CD14-positive monocyte (primary cell): ENCODE results near the gene SERPINB1. TPM values are rescaled to one million over a fixed set of nuclear protein-coding genes. Genes with fewer than 3 reads are reported as not detected.

ENCODE experiments used
- DNase-seq, 3 donors: peaks; one replicate each; pipeline ENCODE4 v3.0.0-alpha.2; 2011 to 2022
- H2AFZ ChIP-seq: 2 replicates; pipeline ENCODE4 v1.6.0; 2012; ENCODE audit warnings: mild to moderate bottlenecking, low read depth, low read length, inconsistent platforms; ENCODE audit not compliant: insufficient read depth, poor library complexity, severe bottlenecking
- H3K27ac ChIP-seq, 2 donors: 1 replicate in 1 of 2; 2 replicates in 1 of 2; pipeline ENCODE4 v1.5.1; 2012 to 2013; ENCODE audit warnings: low read length in 2 of 2, control low read depth in 1 of 2, inconsistent platforms in 1 of 2, low read depth in 1 of 2, mild to moderate bottlenecking in 1 of 2
- H3K27me3 ChIP-seq, 2 donors: one replicate each; pipeline versions ENCODE4 v1.6.0 to v1.6.1; 2011 to 2013; ENCODE audit warnings: low read length in 2 of 2; ENCODE audit not compliant: control insufficient read depth in 2 of 2, insufficient read depth in 2 of 2
- H3K36me3 ChIP-seq, 2 donors: replicated peaks in 1 of 2; 1 replicate in 1 of 2; 2 replicates in 1 of 2; pipeline versions ENCODE4 v1.5.1 to v1.6.1; 2012 to 2013; ENCODE audit warnings: low read length in 2 of 2, control low read depth in 1 of 2, inconsistent platforms in 1 of 2, mild to moderate bottlenecking in 1 of 2; ENCODE audit not compliant: insufficient read depth in 2 of 2, control insufficient read depth in 1 of 2
- H3K4me1 ChIP-seq, 2 donors: 1 replicate in 1 of 2; 2 replicates in 1 of 2; pipeline versions ENCODE4 v1.5.1 to v1.6.1; 2012 to 2013; ENCODE audit warnings: low read length in 2 of 2, control low read depth in 1 of 2, inconsistent platforms in 1 of 2, mild to moderate bottlenecking in 1 of 2, moderate library complexity in 1 of 2; ENCODE audit not compliant: insufficient read depth in 2 of 2, control insufficient read depth in 1 of 2
- H3K4me2 ChIP-seq: replicated peaks from 2 replicates; pipeline ENCODE3; 2012; ENCODE audit warnings: low read length, moderate library complexity, mild to moderate bottlenecking; ENCODE audit not compliant: poor library complexity, severe bottlenecking; ENCODE audit errors: extremely low read depth
- H3K4me3 ChIP-seq, 3 experiments: fragments of 200-600 bp in 1 of 3; sonication (generic) in 1 of 3; replicated peaks in 1 of 3; 1 replicate in 2 of 3; 2 replicates in 1 of 3; pipeline ENCODE4 v1.5.1; 2011 to 2013; ENCODE audit warnings: low read length in 3 of 3, mild to moderate bottlenecking in 3 of 3, control low read depth in 2 of 3, low read depth in 2 of 3, inconsistent platforms in 1 of 3, moderate library complexity in 1 of 3
- H3K79me2 ChIP-seq: 2 replicates; pipeline ENCODE4 v1.6.0; 2012; ENCODE audit warnings: mild to moderate bottlenecking, control low read depth, inconsistent platforms, low read length, moderate library complexity; ENCODE audit not compliant: insufficient read depth
- H3K9ac ChIP-seq: 2 replicates; pipeline ENCODE4 v1.6.0; 2017; ENCODE audit warnings: low read length, mild to moderate bottlenecking; ENCODE audit not compliant: insufficient read depth, poor library complexity, severe bottlenecking
- H3K9me3 ChIP-seq, 2 donors: replicated peaks in 1 of 2; 1 replicate in 1 of 2; 2 replicates in 1 of 2; pipeline versions ENCODE4 v1.5.1 to v1.6.1; 2012 to 2013; ENCODE audit warnings: low read length in 2 of 2, control low read depth in 1 of 2; ENCODE audit not compliant: control insufficient read depth in 1 of 2, insufficient read depth in 1 of 2
- H4K20me1 ChIP-seq: 2 replicates; pipeline ENCODE4 v1.6.0; 2012; ENCODE audit warnings: mild to moderate bottlenecking, low read length, control low read depth, moderate library complexity; ENCODE audit not compliant: insufficient read depth
- H3K27ac Mint-ChIP-seq, 7 donors: one replicate each; pipeline ENCODE4 v1.8.0; 2020; ENCODE audit warnings: mild to moderate bottlenecking in 7 of 7, mixed read lengths in 7 of 7, moderate library complexity in 6 of 7, inconsistent platforms in 2 of 7
- H3K27me3 Mint-ChIP-seq, 3 donors: one replicate each; pipeline ENCODE4 v1.8.0; 2021 to 2022; ENCODE audit warnings: low read depth in 3 of 3, mild to moderate bottlenecking in 3 of 3, mixed read lengths in 3 of 3, moderate library complexity in 3 of 3, inconsistent platforms in 1 of 3
- H3K36me3 Mint-ChIP-seq, 2 donors: one replicate each; pipeline ENCODE4 v1.8.0; 2020; ENCODE audit warnings: mixed read lengths in 2 of 2, inconsistent platforms in 1 of 2, mild to moderate bottlenecking in 1 of 2
- H3K4me1 Mint-ChIP-seq: one replicate; pipeline ENCODE4 v1.8.0; 2020; ENCODE audit warnings: mild to moderate bottlenecking, mixed read lengths
- H3K4me3 Mint-ChIP-seq, 2 donors: one replicate each; pipeline ENCODE4 v1.8.0; 2020; ENCODE audit warnings: mild to moderate bottlenecking in 2 of 2, mixed read lengths in 2 of 2, moderate library complexity in 1 of 2
- H3K9me3 Mint-ChIP-seq, 7 donors: one replicate each; pipeline ENCODE4 v1.8.0; 2020 to 2022; ENCODE audit warnings: mixed read lengths in 7 of 7, mild to moderate bottlenecking in 6 of 7, moderate library complexity in 6 of 7, inconsistent platforms in 2 of 7
- CTCF ChIP-seq: fragments of 200-600 bp; IDR thresholded peaks from one replicate; pipeline ENCODE4 v1.8.0; 2022; ENCODE audit warnings: antibody characterized with exemption, mild to moderate bottlenecking
- WGBS: methylation state at CpG from one replicate; pipeline ENCODE4 v1.1.5; 2013; ENCODE audit warnings: missing lambda C conversion rate; ENCODE audit not compliant: insufficient coverage; 5-methylcytosine and 5-hydroxymethylcytosine counted together
- intact Hi-C, 2 donors: fragments of 100-400 bp; cut with micrococcal nuclease; formaldehyde crosslinking; loops; one replicate each; pipeline versions ENCODE4 v1.15.0 to v1.15.1; 2023
- polyA plus RNA-seq, 3 donors: library from polyadenylated mRNA; depleted of rRNA in 1 of 3; unstranded in 2 of 3; stranded (reverse) in 1 of 3; fragments of 300-500 nt in 2 of 3; fragments of >200 nt in 1 of 3; fragmentation: Illumina TruSeq in 2 of 3; gene quantifications; 1 replicate in 2 of 3; 2 replicates in 1 of 3; pipeline ENCODE4 v1.2.3, GENCODE V29; 2012 to 2021

Gene SERPINB1
- polyA plus RNA-seq, 3 donors: 126 to 307 (median 306) TPM

- Histone ChIP-seq H3K9me3 (no peaks in the 10 kb centered on the region), H3K4me1 (peaks cover 33 to 49% of the 10 kb centered on the region in 2 donors), H3K4me3 (no peak overlapping the region), H3K36me3 (no peaks in the 10 kb centered on the region), H3K79me2 (no peaks in the 10 kb centered on the region), H3K9ac (no peak overlapping the region), H4K20me1 (no peaks in the 10 kb centered on the region), H3K27me3 (no peaks in the 10 kb centered on the region), H3K4me2 (no peak overlapping the region), H2AFZ (no peak overlapping the region), H3K27ac (no peak overlapping the region)
- peaks cover under 1 to 7% (median 6%) of the 10 kb centered on the region in 7 donors for H3K9me3 Mint-ChIP-seq
- intact Hi-C loops: no loop called here
- peaks cover 41% of the 10 kb centered on the region for H3K4me1 Mint-ChIP-seq
- H3K27me3 Mint-ChIP-seq: peaks cover 0 to 3% (median 1%) of the 10 kb centered on the region in 3 donors
- no peak for DNase-seq
- H3K4me3 Mint-ChIP-seq: no peak overlapping the region
- no peak overlapping the region for H3K27ac Mint-ChIP-seq
- H3K36me3 Mint-ChIP-seq: peaks cover 3 to 5% of the 10 kb centered on the region in 2 donors
- 100% methylated on average over 2 of the region's 7 CpGs for WGBS
- no peak for TF ChIP-seq CTCF
These were observed 23.6 kb upstream of the SERPINB1 start for GRCh38 chr6:2865270-2865669.

GRCh38 chr6:2863901-2864300 is 22.2 kb upstream of the SERPINB1 start:
- Mint-ChIP-seq H3K27me3 (peaks cover 0 to 1% (median 0%) of the 10 kb centered on the region in 3 donors), H3K27ac (peak overlapping the region in 6 of 7 donors; percentile 80 to 94 (median 86)), H3K9me3 (peaks cover 0 to 5% (median 0%) of the 10 kb centered on the region in 7 donors), H3K36me3 (peaks cover 3 to 4% of the 10 kb centered on the region in 2 donors), H3K4me1 (peaks cover 45% of the 10 kb centered on the region), H3K4me3 (no peak overlapping the region)
- intact Hi-C loops: no loop called here
- Histone ChIP-seq H2AFZ (no peak overlapping the region), H3K4me1 (peaks cover 38 to 57% of the 10 kb centered on the region in 2 donors), H3K9ac (no peak overlapping the region), H3K27me3 (no peaks in the 10 kb centered on the region), H3K4me3 (no peak overlapping the region), H4K20me1 (no peaks in the 10 kb centered on the region), H3K4me2 (no peak overlapping the region), H3K79me2 (no peaks in the 10 kb centered on the region), H3K36me3 (no peaks in the 10 kb centered on the region), H3K27ac (peak overlapping the region in 1 of 2 donors; percentile 92), H3K9me3 (no peaks in the 10 kb centered on the region)
- no peak for TF ChIP-seq CTCF
- no CpG with 5 or more reads among the region's 2 CpGs for WGBS
- no peak for DNase-seq
